ENCODE results near the gene ESPNL.
"Not testable (repeated sequence)": the region's sequence is repeated elsewhere in the genome, so short reads cannot be mapped to it uniquely, and the experiment has no call there.

Gene ESPNL

GRCh38 chr2:238160206-238161129 lies 60.3 kb downstream of the ESPNL start:
- DNase-seq = no peak

DNA sequence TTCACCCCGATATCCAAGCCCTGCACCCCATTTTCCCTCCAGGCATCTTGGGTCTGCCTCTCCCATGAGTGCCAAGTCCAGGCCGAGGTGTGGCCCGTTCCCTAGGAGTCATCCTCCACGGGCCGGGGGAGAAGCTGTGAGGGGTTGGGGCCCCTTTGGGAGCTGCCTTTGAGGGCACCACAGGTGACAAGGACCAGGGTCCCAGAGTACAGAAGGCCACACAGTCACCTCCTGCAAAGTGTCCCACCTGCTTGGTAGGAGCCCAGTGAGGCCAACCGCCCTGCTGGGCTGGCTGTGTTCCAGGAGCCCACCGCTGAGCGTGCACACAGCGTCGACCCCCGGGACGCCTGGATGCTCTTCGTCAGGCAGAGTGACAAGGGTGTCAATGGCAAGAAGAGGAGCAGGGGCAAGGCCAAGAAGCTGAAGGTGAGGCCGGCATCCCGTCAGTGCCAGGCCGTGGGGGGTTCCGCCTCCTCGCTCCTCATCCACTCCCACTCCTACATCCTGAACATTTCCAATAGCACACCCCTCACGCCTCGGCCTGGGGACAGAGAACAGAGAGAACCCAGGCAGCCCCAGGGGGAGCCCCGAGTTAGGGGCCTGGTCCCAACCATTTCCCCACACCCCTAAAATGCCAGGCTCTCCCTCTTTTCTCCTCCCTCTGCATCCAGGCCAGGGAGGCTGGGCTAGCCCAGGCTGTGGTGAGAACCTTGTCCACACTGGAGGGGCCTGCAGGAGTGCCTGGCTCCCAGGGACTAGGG lies 61.3 kb downstream of the ESPNL start:
- no peak for DNase-seq

DNA sequence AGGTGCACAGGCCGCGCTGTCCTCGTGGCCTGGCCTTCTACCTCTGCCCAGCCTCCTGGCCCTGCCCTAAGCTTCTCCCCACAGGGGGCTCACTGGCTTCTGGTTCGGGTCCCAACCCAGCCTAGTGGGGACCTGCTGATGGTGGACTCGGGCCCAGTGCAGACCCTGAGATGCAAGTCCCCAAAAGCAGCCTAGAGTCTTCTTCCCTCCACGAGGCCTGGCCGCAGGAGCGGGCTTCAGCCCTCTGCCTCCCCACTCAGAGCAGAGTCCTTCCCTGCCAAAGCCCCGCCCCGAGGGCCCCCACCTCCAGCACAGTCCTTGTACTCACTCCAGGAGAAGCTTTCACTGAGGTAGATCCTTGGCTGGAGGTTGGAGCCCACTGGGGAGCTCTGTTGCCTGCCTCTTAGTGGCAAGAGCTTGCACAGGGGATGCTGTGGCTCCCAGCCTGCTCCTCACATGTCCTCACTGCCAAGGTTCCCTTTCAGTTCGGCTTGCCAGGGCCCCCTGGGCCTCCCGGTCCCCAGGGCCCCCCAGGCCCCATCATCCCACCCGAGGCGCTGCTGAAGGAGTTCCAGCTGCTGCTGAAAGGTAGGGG lies 62.2 kb downstream of the ESPNL start:
- no peak for DNase-seq

DNA sequence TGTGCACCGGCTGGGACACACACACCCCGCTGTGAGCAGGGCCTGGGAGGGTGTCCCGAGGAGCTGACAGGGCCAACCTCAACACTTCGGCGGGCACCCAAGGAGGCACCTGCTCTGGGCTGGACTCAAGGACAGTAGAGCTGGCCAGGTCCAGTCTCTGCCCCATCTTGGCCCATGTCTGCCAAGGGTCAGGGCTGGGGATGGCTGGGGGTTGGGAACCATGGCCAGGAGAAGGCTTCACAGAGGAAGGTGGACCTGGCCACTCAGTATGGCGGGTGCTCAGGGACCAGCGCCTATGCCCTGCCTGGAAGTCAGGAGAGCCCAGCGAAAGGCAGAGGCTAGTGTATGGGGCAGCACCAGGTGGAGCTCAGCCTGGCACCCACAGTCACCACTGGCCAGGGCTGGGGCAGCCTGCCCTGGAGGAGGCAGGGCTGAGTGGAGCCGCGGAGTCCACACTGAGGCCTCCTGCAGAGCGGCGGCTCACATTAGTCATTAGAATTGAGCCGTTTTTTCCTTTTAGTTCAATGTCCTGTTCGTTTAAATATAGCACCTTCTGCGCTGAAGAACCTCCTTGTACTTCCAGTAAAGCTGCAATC lies 62.8 kb downstream of the ESPNL start:
- DNase-seq = no peak

DNA sequence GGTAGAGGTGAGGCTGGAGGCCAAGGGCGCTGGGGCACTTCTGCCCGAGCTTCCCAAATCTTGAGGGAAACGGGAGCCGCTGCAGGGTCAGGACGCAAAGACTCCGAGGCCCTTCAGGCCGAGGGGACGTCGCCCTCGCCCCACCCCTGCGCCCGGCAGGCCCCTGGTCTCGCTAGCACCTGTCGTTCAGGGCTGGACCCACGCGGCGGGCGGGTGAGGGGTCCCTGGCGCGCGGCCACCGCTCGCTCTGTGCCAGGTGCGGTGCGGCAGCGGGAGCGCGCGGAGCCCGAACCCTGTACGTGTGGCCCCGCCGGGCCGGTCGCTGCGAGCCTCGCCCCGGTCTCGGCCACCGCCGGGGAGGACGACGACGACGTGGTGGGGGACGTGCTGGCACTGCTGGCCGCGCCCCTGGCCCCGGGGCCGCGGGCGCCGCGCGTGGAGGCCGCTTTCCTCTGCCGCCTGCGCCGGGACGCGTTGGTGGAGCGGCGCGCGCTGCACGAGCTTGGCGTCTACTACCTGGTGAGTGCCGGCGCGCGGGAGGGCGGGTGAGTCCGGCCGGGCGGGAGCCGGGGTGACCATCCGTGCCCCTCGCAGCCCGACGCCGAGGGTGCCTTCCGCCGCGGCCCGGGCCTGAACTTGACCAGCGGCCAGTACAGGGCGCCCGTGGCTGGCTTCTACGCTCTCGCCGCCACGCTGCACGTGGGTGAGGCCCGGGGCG lies 63.5 kb downstream of the ESPNL start:
- no peak for DNase-seq

GRCh38 chr2:238164906-238165287 lies 64.8 kb downstream of the ESPNL start:
- no peak for DNase-seq

DNA sequence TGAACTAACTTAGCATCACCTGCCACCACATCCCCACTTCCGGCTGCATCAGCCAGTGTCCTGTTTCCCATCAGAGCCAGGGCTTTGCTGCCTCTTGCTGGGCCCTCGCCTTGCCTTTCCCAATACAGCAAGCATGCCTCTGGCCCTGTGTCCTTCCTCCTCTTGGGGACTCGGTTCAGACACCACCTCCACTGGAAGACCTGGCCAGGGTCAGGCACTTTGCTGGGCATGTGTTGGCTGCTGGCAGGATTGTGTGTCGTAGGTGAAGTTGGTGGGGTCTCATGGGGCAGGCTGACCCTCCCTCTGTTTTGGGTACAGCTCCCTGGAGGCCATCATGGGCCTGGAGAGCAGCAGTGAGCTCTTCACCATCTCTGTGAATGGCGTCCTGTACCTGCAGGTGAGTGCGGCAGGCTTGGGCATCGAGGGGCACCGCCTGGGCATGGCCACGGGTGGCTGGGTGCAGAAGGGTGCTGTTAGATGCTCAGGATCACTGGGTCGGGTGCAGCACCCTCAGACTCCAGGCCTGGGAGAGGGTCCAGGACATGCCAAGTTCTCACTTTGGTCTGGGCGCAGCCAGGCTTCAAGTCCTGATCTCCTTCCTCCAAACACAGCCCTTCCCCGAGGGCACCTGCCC lies 65.3 kb downstream of the ESPNL start:
- DNase-seq = no peak

DNA sequence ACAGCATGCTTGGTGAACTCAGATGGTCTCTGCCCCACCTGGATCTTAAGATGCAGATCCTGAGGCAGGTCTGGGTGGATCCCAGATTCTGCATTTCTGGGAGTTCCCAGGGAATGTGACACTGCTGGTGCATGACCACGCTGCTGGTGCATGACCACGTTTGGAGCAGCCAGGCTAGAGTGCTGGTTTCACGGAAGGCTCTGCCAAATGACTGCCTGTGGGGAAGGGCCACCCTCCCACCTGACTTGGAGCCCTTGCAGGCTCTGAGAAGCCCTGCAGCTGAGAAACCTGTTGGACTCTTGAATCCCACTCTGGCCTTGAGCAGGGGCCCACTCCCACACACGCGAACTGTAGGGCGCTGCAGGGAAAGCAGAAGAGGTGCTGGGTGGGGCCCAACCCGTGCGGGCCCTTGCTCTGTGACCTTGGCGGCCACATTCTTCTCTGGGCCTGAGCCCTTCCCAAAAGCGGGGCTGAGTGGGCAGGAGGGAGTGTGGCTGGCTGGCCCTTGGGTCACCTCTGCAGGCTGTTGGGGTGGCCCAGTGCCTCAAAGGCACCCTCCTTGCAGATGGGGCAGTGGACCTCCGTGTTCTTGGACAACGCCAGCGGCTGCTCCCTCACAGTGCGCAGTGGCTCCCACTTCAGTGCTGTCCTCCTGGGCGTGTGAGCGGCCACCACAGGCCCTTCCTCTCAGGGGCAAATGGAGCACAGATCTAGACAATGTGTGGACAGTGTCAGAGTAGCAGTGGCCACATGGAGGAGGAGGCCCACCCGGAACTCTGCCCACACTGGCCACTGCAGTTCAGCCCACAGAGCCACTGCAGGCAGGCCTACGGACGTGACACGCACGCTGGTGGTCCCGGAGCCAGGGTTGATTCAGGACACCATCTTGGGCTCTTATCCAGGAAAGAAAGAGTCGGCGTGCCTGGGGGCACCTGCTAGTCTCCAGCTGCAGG lies 66.5 kb downstream of the ESPNL start:
- no peak for DNase-seq

GRCh38 chr2:238167344-238167715 lies 67.2 kb downstream of the ESPNL start:
- no peak for DNase-seq

DNA sequence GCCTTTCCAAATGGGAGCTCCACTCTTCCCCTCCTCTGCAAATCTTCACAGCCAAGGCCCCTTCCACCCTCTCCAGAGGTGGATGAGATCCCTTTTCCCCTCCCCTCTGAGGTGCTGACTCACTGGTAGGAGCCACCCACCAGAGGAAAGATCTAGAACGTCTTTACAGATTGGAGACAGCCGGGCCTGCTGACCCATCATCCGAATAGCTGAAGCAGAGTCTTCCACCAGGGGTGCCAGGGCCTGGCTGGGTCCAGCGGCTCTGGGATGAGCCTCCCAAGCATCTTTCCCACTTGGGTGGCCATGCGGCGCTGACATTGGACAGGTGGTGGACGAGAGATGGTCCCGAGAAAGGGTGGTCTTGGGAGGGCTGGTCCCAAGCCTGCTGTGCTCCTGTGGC lies 67.6 kb downstream of the ESPNL start:
- DNase-seq = no peak

GRCh38 chr2:238168196-238169047 lies 68.3 kb downstream of the ESPNL start:
- no peak for DNase-seq

- no peak for DNase-seq
Measured at GRCh38 chr2:238169048-238169707, 69.0 kb downstream of the ESPNL start.

DNA sequence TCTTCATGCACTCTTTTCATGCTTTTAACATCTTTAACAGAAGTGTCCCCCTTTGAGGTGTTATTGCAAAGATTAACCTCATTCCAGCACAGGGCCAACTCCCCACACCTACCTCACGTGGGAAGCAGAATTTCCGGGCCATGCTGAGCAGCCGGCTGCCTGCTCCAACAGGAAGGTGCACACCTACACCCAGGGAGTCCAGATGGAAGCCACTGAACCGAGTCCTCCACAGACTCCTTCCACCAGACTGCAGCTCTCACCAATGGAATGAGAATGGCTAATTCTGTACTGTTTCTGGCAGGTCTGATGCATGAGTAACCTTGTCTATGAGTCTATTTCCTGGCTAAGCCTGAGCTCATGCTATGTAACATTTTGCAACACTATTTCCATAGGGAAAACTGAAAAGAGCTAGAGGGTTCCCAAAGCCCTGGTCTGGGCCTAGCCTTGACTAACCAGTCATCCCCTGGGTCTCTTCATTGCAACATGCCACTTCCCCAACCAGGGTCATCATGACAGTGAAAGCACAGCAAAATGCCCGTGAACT lies 69.6 kb downstream of the ESPNL start:
- DNase-seq = no peak

GRCh38 chr2:238170386-238171071 lies 70.4 kb downstream of the ESPNL start:
- DNase-seq = no peak

DNA sequence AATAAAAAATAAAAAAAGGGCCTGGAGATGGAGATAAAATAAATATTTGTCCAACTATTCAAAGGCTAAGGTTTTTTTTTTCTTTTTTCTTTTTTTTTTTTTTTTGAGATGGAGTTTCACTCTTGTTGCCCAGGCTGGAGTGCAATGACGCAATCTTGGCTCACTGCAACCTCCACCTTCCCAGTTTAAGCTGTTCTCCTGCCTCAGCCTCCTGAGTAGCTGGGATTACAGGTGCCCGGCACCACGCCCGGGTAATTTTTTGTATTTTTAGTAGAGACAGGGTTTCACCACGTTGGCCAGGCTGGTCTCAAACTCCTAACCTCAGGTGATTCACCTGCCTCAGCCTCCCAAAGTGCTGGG lies 70.9 kb downstream of the ESPNL start:
- DNase-seq = not testable (repeated sequence)

GRCh38 chr2:238171575-238172187 lies 71.5 kb downstream of the ESPNL start:
- no peak for DNase-seq

DNA sequence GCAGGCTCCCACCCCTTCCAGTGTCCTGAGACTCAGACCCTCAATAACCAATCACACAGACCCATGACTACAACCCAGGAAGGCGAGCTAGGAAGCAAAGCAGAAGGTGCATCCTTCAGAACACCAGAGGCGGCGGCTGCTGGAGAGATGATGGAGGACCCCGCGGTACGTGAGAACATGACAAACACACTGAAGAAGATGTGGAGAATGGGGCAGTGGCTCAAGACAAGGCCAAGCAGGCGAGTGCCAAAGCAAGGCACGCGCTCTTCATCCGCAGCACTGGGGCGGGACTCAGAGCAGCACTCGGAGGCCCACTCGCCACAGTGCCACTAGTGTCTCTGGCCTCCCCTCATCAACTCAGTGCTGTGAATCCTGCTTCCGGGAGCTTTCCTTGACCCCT lies 72.3 kb downstream of the ESPNL start:
- no peak for DNase-seq

GRCh38 chr2:238173692-238174091 lies 73.6 kb downstream of the ESPNL start:
- DNase-seq = no peak
